ENCODE data around the gene HAPSTR1.

The HAPSTR1 gene

DNA sequence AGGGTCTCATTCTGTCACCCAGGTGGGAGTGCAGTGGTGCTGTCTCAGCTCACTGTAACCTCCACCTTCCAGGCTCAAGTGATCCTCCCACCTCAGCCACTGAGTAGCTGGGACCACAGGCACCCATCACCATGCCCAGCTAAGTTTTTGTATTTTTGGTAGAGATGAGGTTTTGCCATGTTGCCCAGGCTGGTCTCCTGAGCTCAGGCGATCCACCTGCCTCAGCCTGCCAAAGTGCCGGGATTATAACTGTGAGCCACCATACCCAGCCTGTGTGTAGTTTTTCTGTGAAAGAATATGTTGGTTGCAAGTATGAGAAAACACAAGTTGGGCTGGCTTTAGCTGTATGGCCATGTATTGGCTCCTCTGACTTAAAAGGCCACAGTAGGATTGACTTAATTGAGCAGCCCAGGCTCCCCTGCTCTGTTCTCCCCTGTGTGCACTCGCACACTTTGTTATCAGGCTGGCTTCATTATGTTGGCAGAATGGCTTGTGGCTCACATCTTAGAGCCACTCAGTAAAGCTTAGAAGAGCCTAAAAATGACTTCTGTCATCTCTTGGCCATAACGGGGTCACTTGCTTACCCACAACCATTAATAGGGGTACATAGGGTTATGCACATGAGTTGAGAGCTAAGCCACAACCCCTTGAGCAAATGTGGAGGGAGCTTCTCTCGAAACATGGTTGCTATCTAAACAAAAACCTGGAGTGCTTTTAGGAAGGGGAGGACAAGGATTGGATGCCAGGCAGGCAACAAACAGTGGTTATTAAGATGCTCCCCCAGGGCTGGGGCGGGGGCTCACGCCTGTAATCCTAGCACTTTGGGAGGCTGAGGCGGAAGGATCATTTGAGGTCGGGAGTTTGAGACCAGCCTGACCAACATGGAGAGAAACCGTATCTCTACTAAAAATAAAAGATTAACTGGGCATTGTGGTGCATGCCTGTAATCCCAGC is 6.1 kb downstream of the HAPSTR1 start:
- no peak for DNase-seq

DNA sequence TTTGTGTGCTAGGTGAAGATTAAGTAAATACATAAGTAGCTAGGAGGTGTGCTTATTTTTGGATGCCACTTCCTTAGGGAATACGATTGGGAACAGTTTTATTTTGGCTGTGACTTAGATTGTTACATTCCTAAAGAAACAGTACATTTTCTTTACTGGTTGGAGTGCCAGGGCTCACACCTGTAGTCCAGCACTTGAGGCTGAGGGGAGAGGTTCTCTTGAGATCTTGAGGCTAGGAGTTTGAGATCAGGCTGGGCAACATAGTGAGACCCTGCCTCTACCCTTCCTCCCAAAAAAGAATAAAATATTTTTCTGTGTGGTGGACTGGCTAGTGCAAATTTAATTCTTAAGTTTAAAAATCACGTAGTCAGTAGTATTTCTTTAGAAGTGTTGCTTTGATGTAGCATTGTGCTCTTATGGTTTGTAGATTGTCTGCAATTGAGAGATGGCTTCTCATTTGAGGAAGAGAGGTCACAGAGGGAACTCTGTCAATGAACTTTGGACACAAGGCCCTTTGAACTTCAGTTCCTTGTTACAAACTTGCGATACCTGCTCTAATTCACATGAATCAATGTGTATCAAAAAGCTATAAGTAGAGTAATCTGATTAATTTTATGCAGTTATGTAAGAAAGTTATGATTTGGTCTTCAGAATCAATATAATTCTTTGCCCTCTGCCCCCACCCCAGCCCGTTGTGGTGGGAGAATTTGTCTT is 7.1 kb downstream of the HAPSTR1 start:
- DNase-seq = no peak

DNA sequence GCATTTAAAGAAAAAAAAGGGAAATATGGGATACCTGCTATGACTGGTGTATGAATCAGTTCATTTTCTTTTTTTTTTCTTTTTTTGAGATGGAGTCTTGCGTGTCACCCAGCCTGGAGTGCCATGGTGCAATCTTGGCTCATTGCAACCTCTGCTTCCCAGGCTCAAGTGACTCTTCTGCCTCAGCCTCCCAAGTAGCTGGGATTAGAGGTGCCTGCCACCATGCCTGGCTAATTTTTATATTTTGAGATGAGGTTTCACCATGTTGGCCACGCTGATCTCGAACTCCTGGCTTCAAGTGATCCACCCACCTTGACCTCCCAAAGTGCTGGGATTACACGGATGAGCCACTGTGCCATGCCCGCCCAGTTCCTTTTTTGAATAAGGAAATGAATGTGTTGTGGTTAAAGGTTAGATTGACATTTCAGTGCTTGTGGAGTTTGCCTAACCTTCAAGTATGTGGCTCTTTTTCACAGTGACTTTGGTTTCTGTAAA is 7.7 kb downstream of the HAPSTR1 start:
- DNase-seq = no peak

DNA sequence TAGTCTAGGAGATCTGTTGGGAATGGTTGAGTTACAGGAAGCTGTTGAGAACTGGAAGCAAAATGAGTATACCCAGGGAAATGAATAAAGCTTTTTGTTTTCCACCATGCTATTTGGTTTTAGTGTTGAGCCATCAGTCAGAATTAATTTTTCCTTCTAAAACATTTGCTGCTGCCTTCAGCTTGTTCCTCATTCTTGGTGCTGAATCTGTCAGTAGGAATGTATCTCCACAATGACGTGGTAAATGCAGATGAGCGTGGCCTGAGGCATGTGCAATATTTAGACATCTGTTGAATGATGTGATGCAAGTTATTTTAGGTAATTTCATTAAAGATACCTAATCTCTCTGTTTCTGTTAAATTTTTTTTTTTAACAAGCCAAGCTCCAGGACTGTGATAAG is 10.9 kb downstream of the HAPSTR1 start:
- no peak for DNase-seq

DNA sequence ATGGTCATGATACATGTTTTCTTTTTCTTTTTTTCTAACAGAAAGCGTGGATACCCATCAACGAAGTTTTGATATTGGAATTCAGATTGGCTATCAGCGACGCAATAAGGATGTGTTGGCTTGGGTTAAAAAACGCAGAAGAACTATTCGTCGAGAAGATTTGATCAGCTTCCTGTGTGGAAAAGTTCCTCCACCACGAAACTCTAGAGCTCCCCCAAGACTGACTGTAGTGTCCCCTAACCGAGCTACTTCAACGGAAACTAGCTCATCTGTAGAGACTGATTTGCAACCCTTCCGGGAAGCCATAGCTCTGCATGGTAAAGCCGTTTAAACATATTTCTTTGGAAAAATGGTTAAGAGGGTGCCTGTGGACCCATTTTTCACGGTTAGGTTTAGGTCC is 11.5 kb downstream of the HAPSTR1 start:
- DNase-seq = no peak

GRCh38 chr16:9103546-9103945 is 12.1 kb downstream of the HAPSTR1 start:
- no peak for DNase-seq

- no peak for DNase-seq
These were observed 13.7 kb downstream of the HAPSTR1 start for GRCh38 chr16:9105189-9105588.

DNA sequence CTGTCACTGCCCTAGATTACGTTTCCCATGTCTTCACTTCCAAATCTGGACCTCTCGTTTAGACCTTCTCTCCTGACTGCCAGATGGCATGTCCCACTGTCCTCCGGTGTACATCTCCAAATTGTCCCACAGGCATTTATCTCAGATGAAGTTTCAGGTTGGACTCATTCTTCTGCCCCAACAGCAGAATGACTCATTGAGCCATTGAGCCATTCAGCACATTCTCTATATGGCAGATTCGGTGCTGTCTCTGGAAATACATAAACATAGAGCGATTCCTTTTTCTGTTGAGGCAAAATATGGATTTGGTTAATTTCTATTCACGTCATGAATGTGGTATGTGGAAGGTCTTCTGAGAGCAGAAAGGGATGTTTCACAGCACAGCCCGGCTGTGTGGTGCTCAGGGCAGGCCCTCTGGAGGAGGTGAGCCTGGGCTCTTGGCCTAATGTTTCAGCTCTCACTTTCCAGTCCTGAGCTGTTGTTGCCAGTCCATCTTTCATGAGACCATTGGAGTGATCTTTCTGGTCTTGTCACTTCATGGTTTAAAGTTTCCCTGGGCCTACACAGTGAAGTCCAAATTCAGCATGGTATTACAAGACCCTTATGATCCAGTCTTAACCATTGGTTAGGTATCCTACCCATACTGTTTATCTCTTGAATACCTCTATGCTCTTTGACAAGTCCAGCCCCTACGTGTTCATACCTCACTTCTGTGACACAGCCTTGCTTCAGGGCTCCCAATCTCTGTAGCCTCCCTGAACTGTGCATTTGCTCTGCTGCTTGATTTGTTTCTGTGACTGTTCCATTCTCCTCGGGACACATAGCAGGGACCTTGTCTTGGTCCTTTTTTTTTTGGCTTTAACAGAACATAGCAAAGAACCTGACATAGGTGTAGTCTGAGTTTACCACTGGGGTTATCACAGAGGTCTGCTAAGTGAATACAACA is 15.9 kb downstream of the HAPSTR1 start:
- no peak for DNase-seq

DNA sequence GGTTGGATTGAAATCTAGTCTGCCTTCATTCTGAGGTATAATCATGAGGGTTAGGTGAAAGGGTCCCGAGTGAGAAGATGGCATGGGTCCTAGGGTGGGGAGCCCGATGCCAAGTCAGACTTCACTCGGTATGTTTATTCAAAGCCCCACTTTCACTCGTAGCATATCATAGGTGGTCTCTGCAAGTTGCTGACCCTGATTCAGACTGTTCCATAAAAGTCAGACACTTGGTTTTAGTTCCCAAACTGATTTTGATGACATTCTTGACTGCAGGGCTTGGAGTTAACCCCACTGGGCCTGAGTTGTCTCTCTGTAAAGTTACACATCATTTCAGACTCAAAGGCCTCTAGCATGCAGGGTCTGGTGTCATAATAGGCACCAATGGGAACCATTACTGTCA is 17.8 kb downstream of the HAPSTR1 start:
- no peak for DNase-seq

GRCh38 chr16:9112166-9112843 is 20.9 kb downstream of the HAPSTR1 start:
- no peak for DNase-seq

- no peak for DNase-seq
These were observed 21.4 kb downstream of the HAPSTR1 start for GRCh38 chr16:9112844-9113186.

GRCh38 chr16:9113707-9114106 is 22.3 kb downstream of the HAPSTR1 start:
- DNase-seq = no peak

DNA sequence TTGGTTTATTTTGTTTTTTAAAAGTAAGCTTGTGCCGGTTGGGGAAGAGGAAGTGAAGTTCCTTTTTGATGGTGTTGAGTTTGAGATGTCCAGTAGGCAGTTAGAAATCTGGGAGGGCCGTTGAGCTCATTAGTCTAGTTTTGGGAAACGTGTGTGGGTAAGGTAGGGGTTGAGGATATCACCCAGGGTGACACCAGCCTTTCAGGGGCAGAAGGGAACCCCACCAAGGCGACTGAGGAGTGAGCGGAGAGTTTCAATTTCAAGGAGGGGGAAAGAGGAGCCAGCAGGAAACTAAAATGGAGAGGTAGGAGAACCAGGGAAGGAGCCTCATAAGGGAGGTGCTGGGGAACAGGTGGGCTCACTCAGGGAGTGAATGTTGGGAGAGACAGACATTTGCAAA is 22.7 kb downstream of the HAPSTR1 start:
- DNase-seq = no peak

DNA sequence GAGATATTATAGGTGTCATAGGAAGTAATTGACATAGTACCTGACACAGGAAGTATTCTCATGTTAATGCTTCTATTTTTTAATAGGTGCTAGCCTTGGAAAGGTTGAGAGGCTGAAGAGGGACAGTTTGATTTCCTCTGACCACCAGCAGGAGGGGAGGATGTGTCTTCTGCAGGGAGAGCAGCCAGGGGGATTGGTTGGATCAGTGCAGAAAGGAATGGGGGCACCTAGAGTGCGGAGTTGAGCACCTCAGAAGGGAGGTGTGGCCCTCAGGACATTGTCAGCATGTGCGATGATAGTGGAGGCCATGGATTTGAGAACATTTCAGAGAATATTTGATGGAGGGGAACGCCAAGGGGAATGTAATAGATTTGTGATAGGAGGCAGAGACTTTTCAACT is 23.4 kb downstream of the HAPSTR1 start:
- no peak for DNase-seq

GRCh38 chr16:9115277-9115676 is 23.8 kb downstream of the HAPSTR1 start:
- no peak for DNase-seq

DNA sequence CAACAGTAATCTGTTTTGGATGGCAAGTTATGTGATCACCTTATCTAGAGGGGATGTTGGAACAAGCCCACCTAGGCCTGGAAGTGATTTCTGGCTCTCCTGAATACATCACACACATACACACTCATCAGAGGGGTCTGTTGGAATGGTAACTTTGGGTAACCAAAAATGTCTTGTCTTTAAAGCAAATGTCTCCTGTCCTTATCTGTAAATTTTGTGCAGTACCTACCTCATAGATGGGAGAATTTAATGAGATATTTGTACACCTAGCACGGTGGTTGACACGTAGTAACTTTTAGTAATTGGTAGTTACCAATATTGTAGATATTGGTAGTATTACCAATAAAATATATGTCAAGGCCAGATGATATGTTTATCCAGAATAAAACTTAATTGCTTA is 24.7 kb downstream of the HAPSTR1 start:
- no peak for DNase-seq

DNA sequence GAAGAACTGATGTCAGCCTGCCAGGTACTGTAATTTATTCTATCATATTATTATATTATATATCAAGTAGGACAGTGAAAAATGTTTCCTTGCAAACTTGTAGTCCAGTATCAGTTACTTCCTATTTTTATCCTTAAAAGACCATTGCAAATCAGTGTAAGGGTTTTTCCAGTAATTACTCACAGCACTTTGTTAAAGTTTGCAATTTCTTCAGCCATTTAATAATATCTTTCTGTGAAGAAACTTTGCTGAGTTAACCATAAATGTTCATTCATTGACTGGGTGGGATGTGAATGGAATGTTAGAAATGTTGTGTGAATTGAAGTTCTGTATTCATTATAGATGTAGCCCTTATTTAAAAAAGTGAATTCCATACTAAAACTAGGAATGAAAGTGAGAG is 26.7 kb downstream of the HAPSTR1 start:
- DNase-seq = no peak

- DNase-seq = no peak
These were observed 28.4 kb downstream of the HAPSTR1 start for GRCh38 chr16:9119795-9120194.

- DNase-seq = no peak
These were observed 30.9 kb downstream of the HAPSTR1 start for GRCh38 chr16:9122342-9122741.

GRCh38 chr16:9122969-9123368 is 31.5 kb downstream of the HAPSTR1 start:
- no peak for DNase-seq

DNA sequence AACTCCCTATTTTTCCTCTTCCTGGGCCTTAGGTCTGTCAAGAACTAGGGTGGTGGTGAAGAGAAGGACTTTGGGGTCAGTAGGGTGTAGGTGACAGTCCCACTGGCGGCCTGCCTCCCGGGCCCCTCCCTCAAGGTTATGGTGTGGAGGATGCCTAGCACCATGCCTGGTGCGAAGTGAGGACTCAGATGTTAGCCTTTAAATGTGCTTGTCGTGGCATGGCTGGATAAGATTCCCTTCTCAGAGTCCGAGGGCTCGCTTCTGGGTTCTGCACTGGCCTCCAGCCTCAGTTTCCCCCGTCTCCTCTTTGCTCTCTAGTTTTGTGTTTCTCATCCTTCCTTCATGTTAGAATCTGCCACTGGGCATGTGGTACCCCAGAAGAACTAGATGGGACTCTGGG is 32.0 kb downstream of the HAPSTR1 start:
- DNase-seq = no peak

- no peak for DNase-seq
These were observed 32.4 kb downstream of the HAPSTR1 start for GRCh38 chr16:9123871-9124270.
